ENCODE data around the gene RASGRP2.

- peak in 1 of 11 experiments; percentile 17 for TF ChIP-seq CTCF (IDR thresholded peaks at IDR 0.05 in 8 of 11, conservative IDR thresholded peaks at IDR 0.05 in 3 of 11)
- no peak for TF ChIP-seq POLR2A (IDR thresholded peaks at IDR 0.05)
These were observed 21.4 kb upstream of the RASGRP2 start for GRCh38 chr11:64765291-64765850.

Data from spleen (tissue), 7 donors.